ENCODE data around the gene LPA. TPM values are rescaled to one million over a fixed set of nuclear protein-coding genes. Genes with fewer than 3 reads are reported as not detected.

Gene LPA
- polyA plus RNA-seq, 2 of the 4 experiments (the other 2 are of a cell fraction), result not detected

GRCh38 chr6:160668589-160668988 is 4.5 kb upstream of the LPA start (continued):
- no peak for TF ChIP-seq CTCF (IDR thresholded peaks at IDR 0.05)
- no peak for TF ChIP-seq HOXB5 (CRISPR knock-in tag; IDR thresholded peaks at IDR 0.05)
- TF ChIP-seq RFX5 (IDR thresholded peaks at IDR 0.05), result no peak
- no peak for TF ChIP-seq ZSCAN20 (CRISPR knock-in tag; IDR thresholded peaks at IDR 0.05)
- no peak for TF ChIP-seq BHLHE40 (IDR thresholded peaks at IDR 0.05; ENCODE audit: low read depth, low read length)
- TF ChIP-seq NR3C1 (IDR thresholded peaks at IDR 0.05), result no peak
- no peak for TF ChIP-seq RNF2 (IDR thresholded peaks at IDR 0.05; ENCODE audit: borderline replicate concordance, low read depth)

DNA sequence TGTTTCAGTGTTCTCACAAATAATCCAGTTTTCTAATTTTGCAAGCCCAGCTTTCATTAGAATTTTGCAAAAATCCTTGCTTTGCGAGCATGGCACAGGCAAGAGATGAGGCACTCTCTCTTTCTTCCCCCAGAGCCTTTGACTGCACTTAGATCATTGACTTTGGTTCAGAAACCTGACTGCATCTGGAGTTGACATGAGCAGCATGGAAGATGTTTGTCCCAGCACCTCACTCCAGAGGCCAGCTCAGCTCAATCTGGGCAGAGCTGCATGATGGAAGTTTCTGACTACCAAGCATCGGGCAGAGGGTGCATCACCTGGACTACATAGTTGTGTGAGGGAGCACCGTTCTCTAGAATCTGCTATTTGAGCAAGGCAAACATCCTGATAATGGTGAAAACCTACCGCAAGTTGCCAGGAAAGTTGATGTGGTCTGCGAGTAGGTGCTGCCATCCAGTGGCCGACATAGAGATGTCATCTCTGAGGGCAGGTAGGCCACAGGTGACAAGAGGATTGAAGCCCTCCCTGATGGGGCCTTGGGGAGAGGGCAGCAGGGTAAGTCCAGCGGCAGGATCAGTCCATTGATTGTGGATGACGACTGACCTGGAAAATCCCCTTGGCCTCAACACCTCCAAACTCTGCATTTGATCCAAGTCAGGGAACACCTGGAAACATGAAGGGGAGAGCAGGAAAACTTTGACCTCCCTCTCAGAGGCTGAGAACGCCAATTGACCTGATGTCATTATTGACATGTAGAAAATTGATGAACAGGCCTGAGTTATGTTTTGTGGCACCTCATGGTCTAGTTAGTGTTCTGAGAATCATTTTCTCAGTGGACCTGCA is 3.8 kb upstream of the LPA start:
- TF ChIP-seq CTCF (IDR thresholded peaks at IDR 0.05) (peak; percentile 40), RAD21 (conservative IDR thresholded peaks at IDR 0.05 in 1 of 2, IDR thresholded peaks at IDR 0.05 in 1 of 2) (peak; percentile 45 to 72), CHD2 (IDR thresholded peaks at IDR 0.05; ENCODE audit: low read length, partially characterized antibody) (no peak), MAFK (IDR thresholded peaks at IDR 0.05; ENCODE audit: partially characterized antibody) (no peak), RCOR1 (IDR thresholded peaks at IDR 0.05; ENCODE audit: low read depth, low read length) (no peak)
- peak in 1 of 2 experiments; percentile 79; a peak in 4 of 6 replicates for ATAC-seq
- FAIRE-seq, result no peak
- H3K27ac ChIP-seq, result no peak overlapping the region
- ChIA-PET POLR2A (no interaction called here), CTCF (interaction anchor here (0.6 to 1.2 kb wide), 4 partner anchors 9 to 1480 kb away, joined by 3 to 4 read pairs (median 3); no protein-coding TSS in a partner anchor)
- 0% methylated on average over 8 of the region's 9 CpGs for WGBS (ENCODE audit: missing lambda C conversion rate)
- DNase-seq (ENCODE audit: low read depth in 1 of 2, low spot score in 1 of 2), result peak; percentile 8 to 53
- no peak overlapping the region for H3K4me3 ChIP-seq
- H3K4me1 ChIP-seq, result no peaks in the 10 kb centered on the region
- H3K4me2 ChIP-seq, result no peak overlapping the region
- no peaks in the 10 kb centered on the region for H3K9me3 ChIP-seq

- FAIRE-seq (no peak), ATAC-seq (no peak), DNase-seq (ENCODE audit: low read depth in 1 of 2, low spot score in 1 of 2) (no peak)
- Histone ChIP-seq H3K4me2 (no peak overlapping the region), H3K27ac (no peak overlapping the region), H3K4me3 (no peak overlapping the region), H3K9me3 (no peaks in the 10 kb centered on the region), H3K4me1 (no peaks in the 10 kb centered on the region)
- POLR2A ChIA-PET, result no interaction called here
- 0% methylated on average over 2 of the region's 2 CpGs for WGBS (ENCODE audit: missing lambda C conversion rate)
- TF ChIP-seq ZNF302 (CRISPR knock-in tag; IDR thresholded peaks at IDR 0.05), result no peak
- TF ChIP-seq RNF2 (IDR thresholded peaks at IDR 0.05; ENCODE audit: borderline replicate concordance, low read depth), result no peak
- TF ChIP-seq ZSCAN20 (CRISPR knock-in tag; IDR thresholded peaks at IDR 0.05), result no peak
- CTCF ChIA-PET, result no interaction called here
Observed at GRCh38 chr6:160662842-160663241, 1.2 kb downstream of the LPA start.

GRCh38 chr6:160662429-160662828 is 1.6 kb downstream of the LPA start:
- ChIA-PET POLR2A (no interaction called here), CTCF (no interaction called here)
- H3K4me2 ChIP-seq, result no peak overlapping the region
- no peaks in the 10 kb centered on the region for H3K9me3 ChIP-seq
- ATAC-seq (no peak), DNase-seq (ENCODE audit: low read depth in 1 of 2, low spot score in 1 of 2) (no peak), FAIRE-seq (no peak)
- 2% methylated on average over 3 of the region's 3 CpGs for WGBS (ENCODE audit: missing lambda C conversion rate)
- no peaks in the 10 kb centered on the region for H3K4me1 ChIP-seq
- no peak overlapping the region for H3K27ac ChIP-seq
- no peak overlapping the region for H3K4me3 ChIP-seq
- TF ChIP-seq CBX8 (IDR thresholded peaks at IDR 0.05) (no peak), TFCP2L1 (CRISPR knock-in tag; IDR thresholded peaks at IDR 0.05) (no peak), ZFP36 (IDR thresholded peaks at IDR 0.05; ENCODE audit: borderline replicate concordance, partially characterized antibody) (no peak), HMGXB4 (CRISPR knock-in tag; IDR thresholded peaks at IDR 0.05; ENCODE audit: borderline replicate concordance) (no peak), BHLHE40 (IDR thresholded peaks at IDR 0.05; ENCODE audit: low read depth, low read length) (no peak), SMC3 (IDR thresholded peaks at IDR 0.05) (no peak), EHMT2 (IDR thresholded peaks at IDR 0.05; ENCODE audit: low read depth) (no peak), SREBF2 (IDR thresholded peaks at IDR 0.05) (no peak), POLR2A (IDR thresholded peaks at IDR 0.05; ENCODE audit: low read length) (no peak), MAX (IDR thresholded peaks at IDR 0.05) (no peak)

Data from A549 (cell line).